ENCODE measurements around the gene FGFR1OP2.

FGFR1OP2 gene

DNA sequence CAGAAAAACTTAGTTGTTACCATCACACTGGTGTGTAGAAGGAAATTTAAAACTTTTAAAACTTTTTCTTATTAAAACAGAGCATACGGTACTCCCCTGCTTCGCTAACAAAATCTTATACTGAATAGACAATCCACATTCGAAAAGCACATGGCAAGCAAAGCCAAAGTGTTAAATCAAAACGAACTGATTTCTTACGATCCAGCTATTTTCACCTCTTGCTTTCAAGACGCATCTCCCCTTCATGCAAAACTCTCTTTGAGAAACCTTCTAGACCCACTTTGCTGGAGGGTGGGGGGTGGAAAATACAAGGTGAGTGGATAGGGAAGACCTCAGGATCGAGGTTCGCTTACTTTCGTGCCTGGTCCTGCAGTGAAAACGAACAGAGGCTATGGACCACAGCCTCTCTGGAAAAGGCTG lies 817 bp upstream of the FGFR1OP2 start:
- TF ChIP-seq ZFP3 (CRISPR knock-in tag; IDR thresholded peaks at IDR 0.05), result no peak
- TF ChIP-seq SNAI2 (CRISPR knock-in tag; IDR thresholded peaks at IDR 0.05), result no peak
- no peak for TF ChIP-seq PPARA (CRISPR knock-in tag; IDR thresholded peaks at IDR 0.05; ENCODE audit: borderline replicate concordance)
- no peak for TF ChIP-seq GLIS3 (CRISPR knock-in tag; IDR thresholded peaks at IDR 0.05)
- no peak for TF ChIP-seq ZC3H10 (CRISPR knock-in tag; IDR thresholded peaks at IDR 0.05)
- TF ChIP-seq ZNF70 (CRISPR knock-in tag; IDR thresholded peaks at IDR 0.05), result no peak
- no peak for TF ChIP-seq BACH2 (CRISPR knock-in tag; IDR thresholded peaks at IDR 0.05; ENCODE audit: borderline replicate concordance)
- TF ChIP-seq, protein P1, sequence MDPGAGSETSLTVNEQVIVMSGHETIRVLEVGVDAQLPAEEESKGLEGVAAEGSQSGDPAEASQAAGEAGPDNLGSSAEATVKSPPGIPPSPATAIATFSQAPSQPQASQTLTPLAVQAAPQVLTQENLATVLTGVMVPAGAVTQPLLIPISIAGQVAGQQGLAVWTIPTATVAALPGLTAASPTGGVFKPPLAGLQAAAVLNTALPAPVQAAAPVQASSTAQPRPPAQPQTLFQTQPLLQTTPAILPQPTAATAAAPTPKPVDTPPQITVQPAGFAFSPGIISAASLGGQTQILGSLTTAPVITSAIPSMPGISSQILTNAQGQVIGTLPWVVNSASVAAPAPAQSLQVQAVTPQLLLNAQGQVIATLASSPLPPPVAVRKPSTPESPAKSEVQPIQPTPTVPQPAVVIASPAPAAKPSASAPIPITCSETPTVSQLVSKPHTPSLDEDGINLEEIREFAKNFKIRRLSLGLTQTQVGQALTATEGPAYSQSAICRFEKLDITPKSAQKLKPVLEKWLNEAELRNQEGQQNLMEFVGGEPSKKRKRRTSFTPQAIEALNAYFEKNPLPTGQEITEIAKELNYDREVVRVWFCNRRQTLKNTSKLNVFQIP (CRISPR knock-in tag; IDR thresholded peaks at IDR 0.05; ENCODE audit: borderline replicate concordance, low read depth), result no peak
- no peak for TF ChIP-seq ZNF8 (CRISPR knock-in tag; IDR thresholded peaks at IDR 0.05)
- no peak for TF ChIP-seq TOX (CRISPR knock-in tag; IDR thresholded peaks at IDR 0.05; ENCODE audit: borderline replicate concordance)
- no peak for ATAC-seq

DNA sequence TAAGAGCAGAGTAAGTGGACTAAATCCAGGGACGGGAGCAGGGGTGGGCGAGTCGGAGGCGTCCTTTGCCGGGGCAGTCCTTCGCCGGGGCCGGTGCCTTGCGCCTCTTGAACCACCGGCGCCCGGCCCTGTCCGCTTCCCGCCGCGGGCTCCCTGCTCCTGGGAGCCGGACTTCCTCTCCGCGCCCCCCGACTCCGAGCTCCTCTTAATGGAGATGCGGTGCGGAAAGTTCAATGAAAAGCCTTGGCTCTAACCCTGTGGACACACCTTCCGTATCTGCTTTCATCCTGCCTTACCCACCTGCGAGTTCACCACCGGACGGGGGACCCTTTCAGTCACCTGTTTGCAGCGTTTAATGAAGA lies 412 bp downstream of the FGFR1OP2 start:
- TF ChIP-seq TCF4 (CRISPR knock-in tag; IDR thresholded peaks at IDR 0.05; ENCODE audit: borderline replicate concordance) (no peak), ARNTL (CRISPR knock-in tag; IDR thresholded peaks at IDR 0.05; ENCODE audit: borderline replicate concordance, low read depth) (no peak), PPARA (CRISPR knock-in tag; IDR thresholded peaks at IDR 0.05; ENCODE audit: borderline replicate concordance) (no peak), CSDC2 (CRISPR knock-in tag; IDR thresholded peaks at IDR 0.05) (no peak), GLIS3 (CRISPR knock-in tag; IDR thresholded peaks at IDR 0.05) (no peak), RARB (CRISPR knock-in tag; IDR thresholded peaks at IDR 0.05) (no peak), ZNF565 (CRISPR knock-in tag; conservative IDR thresholded peaks at IDR 0.05; ENCODE audit: low read depth) (no peak), BACH2 (CRISPR knock-in tag; IDR thresholded peaks at IDR 0.05; ENCODE audit: borderline replicate concordance) (no peak), ZC3H10 (CRISPR knock-in tag; IDR thresholded peaks at IDR 0.05) (no peak)
- TF ChIP-seq, protein P2, sequence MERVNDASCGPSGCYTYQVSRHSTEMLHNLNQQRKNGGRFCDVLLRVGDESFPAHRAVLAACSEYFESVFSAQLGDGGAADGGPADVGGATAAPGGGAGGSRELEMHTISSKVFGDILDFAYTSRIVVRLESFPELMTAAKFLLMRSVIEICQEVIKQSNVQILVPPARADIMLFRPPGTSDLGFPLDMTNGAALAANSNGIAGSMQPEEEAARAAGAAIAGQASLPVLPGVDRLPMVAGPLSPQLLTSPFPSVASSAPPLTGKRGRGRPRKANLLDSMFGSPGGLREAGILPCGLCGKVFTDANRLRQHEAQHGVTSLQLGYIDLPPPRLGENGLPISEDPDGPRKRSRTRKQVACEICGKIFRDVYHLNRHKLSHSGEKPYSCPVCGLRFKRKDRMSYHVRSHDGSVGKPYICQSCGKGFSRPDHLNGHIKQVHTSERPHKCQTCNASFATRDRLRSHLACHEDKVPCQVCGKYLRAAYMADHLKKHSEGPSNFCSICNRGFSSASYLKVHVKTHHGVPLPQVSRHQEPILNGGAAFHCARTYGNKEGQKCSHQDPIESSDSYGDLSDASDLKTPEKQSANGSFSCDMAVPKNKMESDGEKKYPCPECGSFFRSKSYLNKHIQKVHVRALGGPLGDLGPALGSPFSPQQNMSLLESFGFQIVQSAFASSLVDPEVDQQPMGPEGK (CRISPR knock-in tag; IDR thresholded peaks at IDR 0.05; ENCODE audit: borderline replicate concordance), result no peak
- TF ChIP-seq, protein P3, sequence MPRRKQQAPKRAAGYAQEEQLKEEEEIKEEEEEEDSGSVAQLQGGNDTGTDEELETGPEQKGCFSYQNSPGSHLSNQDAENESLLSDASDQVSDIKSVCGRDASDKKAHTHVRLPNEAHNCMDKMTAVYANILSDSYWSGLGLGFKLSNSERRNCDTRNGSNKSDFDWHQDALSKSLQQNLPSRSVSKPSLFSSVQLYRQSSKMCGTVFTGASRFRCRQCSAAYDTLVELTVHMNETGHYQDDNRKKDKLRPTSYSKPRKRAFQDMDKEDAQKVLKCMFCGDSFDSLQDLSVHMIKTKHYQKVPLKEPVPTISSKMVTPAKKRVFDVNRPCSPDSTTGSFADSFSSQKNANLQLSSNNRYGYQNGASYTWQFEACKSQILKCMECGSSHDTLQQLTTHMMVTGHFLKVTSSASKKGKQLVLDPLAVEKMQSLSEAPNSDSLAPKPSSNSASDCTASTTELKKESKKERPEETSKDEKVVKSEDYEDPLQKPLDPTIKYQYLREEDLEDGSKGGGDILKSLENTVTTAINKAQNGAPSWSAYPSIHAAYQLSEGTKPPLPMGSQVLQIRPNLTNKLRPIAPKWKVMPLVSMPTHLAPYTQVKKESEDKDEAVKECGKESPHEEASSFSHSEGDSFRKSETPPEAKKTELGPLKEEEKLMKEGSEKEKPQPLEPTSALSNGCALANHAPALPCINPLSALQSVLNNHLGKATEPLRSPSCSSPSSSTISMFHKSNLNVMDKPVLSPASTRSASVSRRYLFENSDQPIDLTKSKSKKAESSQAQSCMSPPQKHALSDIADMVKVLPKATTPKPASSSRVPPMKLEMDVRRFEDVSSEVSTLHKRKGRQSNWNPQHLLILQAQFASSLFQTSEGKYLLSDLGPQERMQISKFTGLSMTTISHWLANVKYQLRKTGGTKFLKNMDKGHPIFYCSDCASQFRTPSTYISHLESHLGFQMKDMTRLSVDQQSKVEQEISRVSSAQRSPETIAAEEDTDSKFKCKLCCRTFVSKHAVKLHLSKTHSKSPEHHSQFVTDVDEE (CRISPR knock-in tag; IDR thresholded peaks at IDR 0.05), result no peak
- ATAC-seq, result peak; percentile 56

DNA sequence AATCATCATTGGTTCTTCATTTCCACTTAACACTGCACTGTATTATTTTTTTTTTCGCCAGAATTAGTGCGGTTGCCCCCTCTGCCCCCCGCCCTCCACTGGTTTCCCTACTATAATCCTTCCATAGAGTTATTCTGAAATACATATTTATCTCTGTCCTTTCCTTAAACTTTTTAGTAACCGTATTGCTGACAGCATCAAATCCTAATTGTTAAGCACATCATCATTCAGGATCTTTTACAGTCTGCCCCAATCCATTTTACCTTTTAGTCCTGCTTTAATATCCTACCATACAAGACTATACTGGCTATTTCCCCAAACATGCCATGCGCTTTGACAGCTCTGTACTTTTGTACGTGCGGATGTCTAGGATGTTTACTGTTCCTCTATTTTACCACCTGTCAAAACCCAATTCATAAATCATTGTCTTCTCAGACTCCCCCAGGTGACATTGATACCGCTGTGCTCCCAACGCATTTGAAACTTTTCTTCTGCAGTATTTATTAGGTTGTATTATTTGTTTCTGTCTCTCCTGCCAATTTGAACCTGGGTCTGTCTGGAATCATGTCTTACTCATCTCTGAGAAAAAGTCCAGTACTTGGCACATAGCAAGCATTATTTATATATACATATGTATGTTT lies 1.0 kb downstream of the FGFR1OP2 start:
- TF ChIP-seq PPARA (CRISPR knock-in tag; IDR thresholded peaks at IDR 0.05; ENCODE audit: borderline replicate concordance) (no peak), SNAI2 (CRISPR knock-in tag; IDR thresholded peaks at IDR 0.05) (no peak), ZNF8 (CRISPR knock-in tag; IDR thresholded peaks at IDR 0.05) (no peak), ZC3H10 (CRISPR knock-in tag; IDR thresholded peaks at IDR 0.05) (no peak), BACH2 (CRISPR knock-in tag; IDR thresholded peaks at IDR 0.05; ENCODE audit: borderline replicate concordance) (no peak), ESRRG (CRISPR knock-in tag; IDR thresholded peaks at IDR 0.05) (no peak)
- TF ChIP-seq, protein P4, sequence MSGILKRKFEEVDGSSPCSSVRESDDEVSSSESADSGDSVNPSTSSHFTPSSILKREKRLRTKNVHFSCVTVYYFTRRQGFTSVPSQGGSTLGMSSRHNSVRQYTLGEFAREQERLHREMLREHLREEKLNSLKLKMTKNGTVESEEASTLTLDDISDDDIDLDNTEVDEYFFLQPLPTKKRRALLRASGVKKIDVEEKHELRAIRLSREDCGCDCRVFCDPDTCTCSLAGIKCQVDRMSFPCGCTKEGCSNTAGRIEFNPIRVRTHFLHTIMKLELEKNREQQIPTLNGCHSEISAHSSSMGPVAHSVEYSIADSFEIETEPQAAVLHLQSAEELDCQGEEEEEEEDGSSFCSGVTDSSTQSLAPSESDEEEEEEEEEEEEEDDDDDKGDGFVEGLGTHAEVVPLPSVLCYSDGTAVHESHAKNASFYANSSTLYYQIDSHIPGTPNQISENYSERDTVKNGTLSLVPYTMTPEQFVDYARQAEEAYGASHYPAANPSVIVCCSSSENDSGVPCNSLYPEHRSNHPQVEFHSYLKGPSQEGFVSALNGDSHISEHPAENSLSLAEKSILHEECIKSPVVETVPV (CRISPR knock-in tag; IDR thresholded peaks at IDR 0.05), result no peak
- ATAC-seq, result no peak

DNA sequence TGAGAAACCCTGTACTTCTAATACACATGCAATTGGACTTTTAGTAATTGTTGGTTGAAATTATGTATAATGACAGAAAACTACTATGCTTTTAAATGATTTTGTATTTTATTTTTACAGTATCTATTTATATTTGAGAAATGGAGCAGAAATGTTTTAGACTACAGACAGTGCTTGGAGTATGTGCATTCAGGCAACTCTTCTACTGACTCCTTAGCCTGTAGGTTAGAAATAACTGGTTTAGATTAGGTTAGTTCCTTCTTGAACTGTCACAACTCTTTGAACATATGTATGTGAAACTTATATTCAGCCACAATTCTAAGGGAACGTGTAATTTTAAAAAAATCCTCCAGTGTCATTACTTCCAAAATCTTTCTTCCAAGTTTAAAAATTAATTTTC lies 1.7 kb downstream of the FGFR1OP2 start:
- ATAC-seq, result no peak
- TF ChIP-seq ZC3H10 (CRISPR knock-in tag; IDR thresholded peaks at IDR 0.05), result no peak
- TF ChIP-seq, protein P4 (CRISPR knock-in tag; IDR thresholded peaks at IDR 0.05), result no peak
- no peak for TF ChIP-seq TOX (CRISPR knock-in tag; IDR thresholded peaks at IDR 0.05; ENCODE audit: borderline replicate concordance)
- TF ChIP-seq, protein P1 (CRISPR knock-in tag; IDR thresholded peaks at IDR 0.05; ENCODE audit: borderline replicate concordance, low read depth), result no peak
- TF ChIP-seq ESRRG (CRISPR knock-in tag; IDR thresholded peaks at IDR 0.05), result no peak
- no peak for TF ChIP-seq CSDC2 (CRISPR knock-in tag; IDR thresholded peaks at IDR 0.05)
- no peak for TF ChIP-seq ZNF565 (CRISPR knock-in tag; conservative IDR thresholded peaks at IDR 0.05; ENCODE audit: low read depth)
- no peak for TF ChIP-seq ARNTL (CRISPR knock-in tag; IDR thresholded peaks at IDR 0.05; ENCODE audit: borderline replicate concordance, low read depth)
- TF ChIP-seq, protein P2 (CRISPR knock-in tag; IDR thresholded peaks at IDR 0.05; ENCODE audit: borderline replicate concordance), result no peak
- no peak for TF ChIP-seq TCF4 (CRISPR knock-in tag; IDR thresholded peaks at IDR 0.05; ENCODE audit: borderline replicate concordance)
- TF ChIP-seq GLIS3 (CRISPR knock-in tag; IDR thresholded peaks at IDR 0.05), result no peak
- TF ChIP-seq ZNF8 (CRISPR knock-in tag; IDR thresholded peaks at IDR 0.05), result no peak
- no peak for TF ChIP-seq RARB (CRISPR knock-in tag; IDR thresholded peaks at IDR 0.05)
- no peak for TF ChIP-seq PPARA (CRISPR knock-in tag; IDR thresholded peaks at IDR 0.05; ENCODE audit: borderline replicate concordance)
- TF ChIP-seq ZFP3 (CRISPR knock-in tag; IDR thresholded peaks at IDR 0.05), result no peak

Measured in SK-N-SH treated with all-trans-retinoic acid at 6 μM for 48 hours (cell line).